Coronary artery (tissue), 2 donors: Measurements from ENCODE around the gene SGK1.

ENCODE experiments used
- DNase-seq: peaks from one replicate; pipeline ENCODE4 v3.0.0-alpha.2; 2017; ENCODE audit warnings: low spot score
- H3K27ac ChIP-seq, 2 donors: fragments of 200-600 bp; sonication (generic); one replicate each; pipeline ENCODE4 v1.5.1; 2016 to 2019
- H3K4me3 ChIP-seq: fragments of 200-600 bp; sonication (generic); 2 replicates; pipeline ENCODE4 v1.5.1; 2016; ENCODE audit warnings: mild to moderate bottlenecking, moderate library complexity
- CTCF ChIP-seq: fragments of 200-600 bp; sonication (generic); IDR thresholded peaks from one replicate; pipeline ENCODE4 v1.5.1; 2019; ENCODE audit warnings: antibody characterized with exemption

SGK1 gene

DNA sequence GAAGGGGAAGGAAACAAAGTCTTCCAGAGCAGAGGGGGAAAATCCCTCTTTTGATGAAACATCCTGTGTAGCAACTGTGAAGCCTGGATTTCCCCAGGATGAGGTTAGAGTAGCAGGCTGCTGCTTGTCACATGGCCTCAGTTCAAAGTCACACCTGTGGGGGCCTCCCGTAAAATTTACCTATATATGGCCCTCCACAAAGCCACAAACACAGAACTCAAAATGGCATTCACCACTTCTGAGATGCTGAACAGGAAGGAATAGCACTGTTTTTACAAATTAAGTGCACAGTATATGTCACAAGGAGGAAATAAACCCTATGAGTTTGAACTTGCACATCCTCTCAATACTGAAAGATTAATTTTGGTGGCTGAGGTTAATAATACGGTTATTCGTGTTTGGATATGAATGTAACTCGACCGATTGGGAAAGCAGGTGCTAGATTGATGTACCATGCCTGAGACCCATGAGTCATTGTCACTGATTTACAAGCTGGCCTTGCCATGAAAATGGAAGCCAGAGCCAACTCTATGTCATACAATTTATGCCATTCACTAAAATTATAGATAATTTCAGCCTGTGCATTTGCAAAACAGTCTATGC is 70.6 kb downstream of the SGK1 start:
- no peak for TF ChIP-seq CTCF
- Histone ChIP-seq H3K4me3 (no peak overlapping the region), H3K27ac (no peak overlapping the region)
- DNase-seq, result no peak

DNA sequence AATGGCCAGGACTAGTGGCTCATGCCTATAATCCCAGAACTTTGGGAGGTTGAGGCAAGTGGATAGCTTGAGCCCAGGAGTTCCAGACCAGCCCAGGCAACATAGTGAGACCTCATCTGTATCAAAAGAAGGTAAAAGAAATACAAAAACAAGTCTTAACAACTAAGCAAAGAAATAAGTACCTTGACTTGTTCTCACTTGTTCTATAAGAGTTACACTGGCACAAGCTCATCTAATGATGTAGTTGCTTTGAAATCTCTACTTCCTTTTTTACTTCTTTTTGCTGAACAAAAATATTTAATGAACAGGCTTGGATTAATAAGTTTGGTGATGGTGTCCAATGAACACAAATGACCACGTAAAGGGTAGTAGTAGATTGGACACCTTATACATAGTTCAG is 72.2 kb downstream of the SGK1 start:
- no peak for TF ChIP-seq CTCF
- DNase-seq, result no peak
- Histone ChIP-seq H3K4me3 (no peak overlapping the region), H3K27ac (no peak overlapping the region)

DNA sequence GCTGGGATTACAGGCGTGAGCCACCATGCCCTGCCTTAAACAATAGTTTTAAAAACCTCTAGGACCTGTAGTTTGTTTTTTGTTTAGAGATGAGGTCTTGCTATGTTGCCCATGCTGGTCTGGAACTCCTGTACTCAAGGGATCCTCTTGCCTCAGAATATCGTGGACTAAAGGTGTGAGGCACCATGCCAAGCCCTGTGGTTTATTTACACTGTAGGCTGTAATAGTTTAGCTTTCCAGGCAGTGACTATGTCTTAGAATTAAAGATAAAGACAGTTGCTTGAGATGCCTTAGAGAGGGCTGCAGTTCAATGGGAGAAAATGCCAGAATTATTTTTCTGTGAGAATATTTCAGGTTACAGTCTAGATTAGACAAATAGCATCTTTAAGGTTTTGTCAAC is 72.9 kb downstream of the SGK1 start:
- no peak overlapping the region for H3K27ac ChIP-seq
- DNase-seq, result no peak
- no peak overlapping the region for H3K4me3 ChIP-seq
- TF ChIP-seq CTCF, result no peak

DNA sequence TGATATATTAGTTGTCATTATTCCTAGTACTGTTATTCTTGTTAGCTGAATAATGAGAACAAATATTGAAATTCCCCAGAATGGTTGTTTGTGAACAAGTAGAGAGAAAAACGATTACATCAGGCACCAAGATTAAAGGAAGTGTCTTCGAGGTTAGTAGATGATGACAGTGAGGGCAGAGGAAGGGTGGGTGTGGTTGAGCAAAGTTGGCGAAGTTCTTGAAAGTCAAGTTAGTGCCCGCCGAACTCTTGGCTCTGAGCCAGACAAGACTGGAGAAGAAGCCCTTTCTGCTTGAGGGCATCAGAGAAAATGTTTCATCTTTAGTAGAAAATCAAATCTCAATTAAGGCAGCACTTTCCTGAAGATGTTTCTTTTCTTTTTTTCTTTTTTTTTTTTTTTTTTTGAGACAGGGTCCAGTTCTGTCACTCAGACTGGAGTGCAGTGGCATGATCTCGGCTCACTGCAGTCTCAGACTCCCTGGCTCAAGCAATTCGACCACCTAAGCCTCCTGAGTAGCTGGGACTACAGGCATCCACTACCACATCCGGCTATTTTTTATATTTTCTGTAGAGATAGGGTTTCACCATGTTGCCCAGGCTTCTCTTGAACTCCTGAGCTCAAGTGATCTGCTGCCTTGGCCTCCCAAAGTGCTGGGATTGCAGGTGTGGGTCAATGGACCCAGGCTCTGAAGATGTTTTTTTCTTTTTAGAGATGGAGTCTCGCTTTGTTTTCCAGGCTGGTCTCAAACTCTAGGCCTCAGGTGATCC is 77.1 kb downstream of the SGK1 start:
- H3K4me3 ChIP-seq, result no peak overlapping the region
- DNase-seq, result no peak
- TF ChIP-seq CTCF, result no peak
- H3K27ac ChIP-seq, result no peak overlapping the region

GRCh38 chr6:134238960-134239795 is 78.7 kb downstream of the SGK1 start:
- H3K4me3 ChIP-seq, result no peak overlapping the region
- no peak overlapping the region for H3K27ac ChIP-seq
- DNase-seq, result no peak
- no peak for TF ChIP-seq CTCF

GRCh38 chr6:134238006-134238405 is 79.9 kb downstream of the SGK1 start:
- TF ChIP-seq CTCF, result no peak
- no peak overlapping the region for H3K4me3 ChIP-seq
- DNase-seq, result no peak
- no peak overlapping the region for H3K27ac ChIP-seq
